HL-60 (cell line): Measurements from ENCODE around the gene TTC21A.
A peak's percentile ranks its signal among the peaks of the same experiment; 100 is the strongest.

Experiments used
- DNase-seq, 2 experiments: peaks; one replicate each; pipeline ENCODE4 v3.0.0-alpha.2; 2010 to 2020; ENCODE audit warnings: low read depth in 1 of 2, low spot score in 1 of 2
- H3K27ac ChIP-seq: fragments of 250-450 bp; sonication (Bioruptor Pico); replicated peaks from 2 replicates; pipeline ENCODE4 v1.5.1; 2020; ENCODE audit warnings: mild to moderate bottlenecking, moderate library complexity
- H3K27me3 ChIP-seq: fragments of 250-450 bp; sonication (Bioruptor Pico); 2 replicates; pipeline ENCODE4 v1.5.1; 2021; ENCODE audit warnings: mild to moderate bottlenecking, moderate library complexity; ENCODE audit not compliant: insufficient read depth, poor library complexity, severe bottlenecking
- H3K4me3 ChIP-seq: replicated peaks from 2 replicates; pipeline ENCODE4 v1.5.1; 2011; ENCODE audit warnings: mild to moderate bottlenecking, control low read depth, low read length; ENCODE audit not compliant: insufficient read depth
- CTCF ChIP-seq: IDR thresholded peaks from one replicate; pipeline ENCODE4 v1.5.1; 2011; ENCODE audit warnings: low read length, control low read depth, inconsistent platforms; ENCODE audit not compliant: insufficient read depth
- GABPA ChIP-seq: IDR thresholded peaks from 2 replicates; pipeline ENCODE4 v1.6.1; 2012; ENCODE audit warnings: low read depth
- POLR2AphosphoS5 ChIP-seq: IDR thresholded peaks from 2 replicates; pipeline ENCODE4 v1.6.1; 2012; ENCODE audit warnings: low read depth
- REST ChIP-seq: IDR thresholded peaks from 2 replicates; pipeline ENCODE4 v1.6.1; 2012; ENCODE audit warnings: low read depth; ENCODE audit not compliant: insufficient replicate concordance
- SPI1 ChIP-seq: IDR thresholded peaks from 2 replicates; pipeline ENCODE4 v1.6.1; 2012; ENCODE audit warnings: low read depth, mild to moderate bottlenecking, borderline replicate concordance

TTC21A gene

GRCh38 chr3:39108200-39108710, 775 bp downstream of the TTC21A start:
- peak overlapping the region; percentile 85 for H3K4me3 ChIP-seq
- no peaks in the 10 kb centered on the region for H3K27me3 ChIP-seq
- no peak overlapping the region; the same call in none of the 2 replicates for H3K27ac ChIP-seq
- no peak for TF ChIP-seq GABPA
- no peak for TF ChIP-seq CTCF
- 0 out of 2 replicates have a peak, but pooled peaks have one; percentile 41 for TF ChIP-seq SPI1
- no peak for TF ChIP-seq POLR2AphosphoS5
- TF ChIP-seq REST: no peak
- peak in 1 of 2 experiments; percentile 57 for DNase-seq

- Histone ChIP-seq H3K4me3 (no peak overlapping the region), H3K27me3 (no peaks in the 10 kb centered on the region), H3K27ac (no peak overlapping the region)
- no peak for DNase-seq
- TF ChIP-seq CTCF (no peak), GABPA (no peak), REST (no peak), SPI1 (no peak), POLR2AphosphoS5 (no peak)
These were observed 1.6 kb downstream of the TTC21A start for GRCh38 chr3:39109086-39109485.

GRCh38 chr3:39110041-39110639, 2.7 kb downstream of the TTC21A start:
- H3K27me3 ChIP-seq: no peaks in the 10 kb centered on the region
- TF ChIP-seq REST: no peak
- no peak for TF ChIP-seq POLR2AphosphoS5
- no peak for TF ChIP-seq SPI1
- TF ChIP-seq CTCF: no peak
- no peak for TF ChIP-seq GABPA
- no peak overlapping the region for H3K27ac ChIP-seq
- no peak for DNase-seq
- H3K4me3 ChIP-seq: no peak overlapping the region
